Skeletal muscle tissue (tissue), 5 donors: ENCODE measurements around the gene LIN54. TPM values are rescaled to one million over a fixed set of nuclear protein-coding genes. Genes with fewer than 3 reads are reported as not detected.

ENCODE experiments used
- H3K27ac ChIP-seq: one replicate; pipeline ENCODE4 v1.7.0; 2013; ENCODE audit warnings: mild to moderate bottlenecking, low read depth, low read length, inconsistent platforms
- H3K27me3 ChIP-seq, 3 donors: one replicate each; pipeline ENCODE4 v1.7.0; 2013; ENCODE audit warnings: low read length in 3 of 3; ENCODE audit not compliant: control insufficient read depth in 3 of 3, insufficient read depth in 3 of 3
- H3K36me3 ChIP-seq, 3 donors: one replicate each; pipeline ENCODE4 v1.7.0; 2013; ENCODE audit warnings: low read length in 3 of 3; ENCODE audit not compliant: control insufficient read depth in 3 of 3, insufficient read depth in 3 of 3
- H3K4me1 ChIP-seq, 3 donors: one replicate each; pipeline ENCODE4 v1.7.0; 2013; ENCODE audit warnings: low read length in 3 of 3, mild to moderate bottlenecking in 3 of 3; ENCODE audit not compliant: control insufficient read depth in 3 of 3, insufficient read depth in 3 of 3
- H3K4me3 ChIP-seq, 3 donors: one replicate each; pipeline ENCODE4 v1.7.0; 2013; ENCODE audit warnings: low read length in 3 of 3
- H3K9ac ChIP-seq, 3 donors: one replicate each; pipeline ENCODE4 v1.7.0; 2013; ENCODE audit warnings: low read length in 3 of 3, mild to moderate bottlenecking in 3 of 3, moderate library complexity in 2 of 3, low read depth in 1 of 3
- H3K9me3 ChIP-seq, 3 donors: one replicate each; pipeline ENCODE4 v1.7.0; 2013; ENCODE audit warnings: low read length in 3 of 3; ENCODE audit not compliant: control insufficient read depth in 3 of 3
- small RNA-seq: library from RNA; depleted of rRNA; stranded (forward); fragments of <200 nt; gene quantifications from one replicate; pipeline ENCODE3, GENCODE V24; 2014
- total RNA-seq: library from RNA; depleted of rRNA; stranded (reverse); fragments of >200 nt; gene quantifications from one replicate; pipeline ENCODE4 v1.2.3, GENCODE V29; 2014
- donor health status: Osteomylitis.

The LIN54 gene
- total RNA-seq, 1 donor from 2014 or later, result 8.4 TPM

DNA sequence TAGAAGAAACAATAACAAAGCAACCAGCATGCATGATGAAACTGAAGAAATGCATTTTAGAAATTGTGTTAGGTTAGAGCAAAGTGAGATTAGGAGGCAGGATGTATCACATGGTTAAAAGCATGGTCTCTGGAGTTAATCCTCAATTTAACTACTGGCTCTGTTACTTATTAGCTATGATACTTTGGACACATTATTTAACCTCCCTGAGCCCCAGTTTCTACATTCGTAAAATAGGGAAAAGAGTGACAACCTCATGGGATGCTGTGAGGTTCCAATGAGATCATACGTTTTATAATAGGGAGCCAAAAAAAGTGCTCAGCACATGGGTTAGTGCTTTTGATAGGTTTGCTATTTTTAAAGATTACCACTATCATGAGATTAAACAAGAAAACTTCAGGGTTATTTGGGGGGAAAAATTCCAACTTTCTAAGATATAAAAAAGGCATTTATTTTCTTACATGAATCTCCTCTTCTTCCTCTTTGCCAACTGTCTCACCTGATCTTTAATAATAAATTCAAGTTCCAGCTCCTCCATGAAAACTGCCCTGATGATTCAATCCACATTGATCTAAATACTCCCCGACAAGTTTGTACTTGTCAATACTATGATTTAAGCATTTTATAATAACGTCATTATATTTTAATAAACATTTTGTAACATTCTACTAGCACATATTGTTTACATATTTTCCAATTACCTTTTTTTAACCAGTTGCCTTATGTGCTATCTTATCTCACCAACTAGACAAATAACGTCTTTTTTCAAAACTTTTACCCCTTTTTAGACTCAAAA lies 124.3 kb downstream of the LIN54 start:
- H3K27me3 ChIP-seq, result no peaks in the 10 kb centered on the region
- peaks cover 8 to 23% (median 16%) of the 10 kb centered on the region in 3 donors for H3K4me1 ChIP-seq
- no peak overlapping the region for H3K27ac ChIP-seq
- H3K36me3 ChIP-seq, result peaks cover 0 to 4% (median 0%) of the 10 kb centered on the region in 3 donors
- H3K4me3 ChIP-seq, result no peak overlapping the region
- H3K9ac ChIP-seq, result no peak overlapping the region
- no peaks in the 10 kb centered on the region for H3K9me3 ChIP-seq

DNA sequence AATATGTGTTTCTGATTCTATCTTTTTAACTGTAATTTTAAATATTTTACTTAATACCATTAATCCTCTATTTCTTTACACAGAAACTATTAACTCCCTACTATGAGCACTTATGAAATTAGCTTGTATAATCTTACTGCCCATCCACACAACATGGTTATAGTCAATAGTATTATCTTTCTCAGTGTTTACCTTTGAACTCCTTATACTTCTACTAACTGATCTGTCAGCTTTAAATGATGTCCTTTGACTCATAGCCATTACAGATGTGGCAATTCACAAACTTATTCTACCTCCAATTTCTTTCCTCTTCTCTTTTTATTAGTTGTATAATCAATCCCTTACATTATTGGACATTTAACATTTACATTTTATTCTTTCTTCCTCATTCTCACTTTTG lies 125.2 kb downstream of the LIN54 start:
- Histone ChIP-seq H3K27me3 (no peaks in the 10 kb centered on the region), H3K4me1 (peaks cover 8 to 23% (median 16%) of the 10 kb centered on the region in 3 donors), H3K36me3 (peaks cover 0 to 5% (median 0%) of the 10 kb centered on the region in 3 donors), H3K9me3 (no peaks in the 10 kb centered on the region), H3K4me3 (no peak overlapping the region), H3K9ac (no peak overlapping the region), H3K27ac (no peak overlapping the region)

Small RNA genes lying within 50 kb of the gene (small RNA-seq; reads per million reads assigned to genes)
- gene RF00019 (not detected), gene RNU6-615P (not detected)

Other genes starting within 250 kb of the LIN54 start
- 9.4 TPM for gene SCD5, start 212.0 kb downstream of the LIN54 start, total RNA-seq
- 229 TPM for gene SEC31A, start 119.7 kb downstream of the LIN54 start, total RNA-seq
- 9.9 TPM for gene THAP9, start 110.1 kb downstream of the LIN54 start, total RNA-seq
- gene COPS4, start 24.4 kb upstream of the LIN54 start, total RNA-seq, result 130 TPM
- 11.0 TPM for gene PLAC8, start 103.9 kb upstream of the LIN54 start, total RNA-seq